Endothelial cell (in vitro differentiated cells): ENCODE measurements around the gene CHI3L1. TPM values are rescaled to one million over a fixed set of nuclear protein-coding genes. Genes with fewer than 3 reads are reported as not detected.

Experiments used
- DNase-seq: peaks from one replicate; pipeline ENCODE4 v3.0.0; 2021; ENCODE audit warnings: low spot score
- H3K27ac Mint-ChIP-seq: one replicate; pipeline ENCODE4 v1.8.0; 2021; ENCODE audit warnings: mixed read lengths, inconsistent platforms; ENCODE audit not compliant: unreplicated experiment
- H3K27me3 Mint-ChIP-seq: one replicate; pipeline ENCODE4 v1.8.0; 2021; ENCODE audit warnings: mild to moderate bottlenecking, moderate library complexity, mixed read lengths, inconsistent platforms; ENCODE audit not compliant: unreplicated experiment
- H3K36me3 Mint-ChIP-seq: one replicate; pipeline ENCODE4 v1.8.0; 2021; ENCODE audit warnings: mild to moderate bottlenecking, low read depth, mixed read lengths, inconsistent platforms; ENCODE audit not compliant: unreplicated experiment
- H3K4me1 Mint-ChIP-seq: one replicate; pipeline ENCODE4 v1.8.0; 2021; ENCODE audit warnings: mild to moderate bottlenecking, mixed read lengths, inconsistent platforms; ENCODE audit not compliant: unreplicated experiment
- H3K4me3 Mint-ChIP-seq: one replicate; pipeline ENCODE4 v1.8.0; 2021; ENCODE audit warnings: mild to moderate bottlenecking, mixed read lengths, inconsistent platforms; ENCODE audit not compliant: unreplicated experiment
- H3K9me3 Mint-ChIP-seq: one replicate; pipeline ENCODE4 v1.8.0; 2021; ENCODE audit warnings: mixed read lengths, inconsistent platforms; ENCODE audit not compliant: unreplicated experiment
- CTCF ChIP-seq: fragments of 200-600 bp; sonication (generic); IDR thresholded peaks from one replicate; pipeline ENCODE4 v1.5.0; 2021; ENCODE audit warnings: antibody characterized with exemption; ENCODE audit not compliant: unreplicated experiment
- total RNA-seq: library from RNA; stranded (reverse); fragmentation: NEBNext Ultra II Directional; extraction: Animal tissue kit (Norgen Biotek cat#: 25700); gene quantifications from one replicate; pipeline ENCODE4 v1.2.1, GENCODE V29; 2021; ENCODE audit not compliant: unreplicated experiment

Gene CHI3L1
- total RNA-seq, 1 donor from 2014 or later: 0.21 TPM

DNA sequence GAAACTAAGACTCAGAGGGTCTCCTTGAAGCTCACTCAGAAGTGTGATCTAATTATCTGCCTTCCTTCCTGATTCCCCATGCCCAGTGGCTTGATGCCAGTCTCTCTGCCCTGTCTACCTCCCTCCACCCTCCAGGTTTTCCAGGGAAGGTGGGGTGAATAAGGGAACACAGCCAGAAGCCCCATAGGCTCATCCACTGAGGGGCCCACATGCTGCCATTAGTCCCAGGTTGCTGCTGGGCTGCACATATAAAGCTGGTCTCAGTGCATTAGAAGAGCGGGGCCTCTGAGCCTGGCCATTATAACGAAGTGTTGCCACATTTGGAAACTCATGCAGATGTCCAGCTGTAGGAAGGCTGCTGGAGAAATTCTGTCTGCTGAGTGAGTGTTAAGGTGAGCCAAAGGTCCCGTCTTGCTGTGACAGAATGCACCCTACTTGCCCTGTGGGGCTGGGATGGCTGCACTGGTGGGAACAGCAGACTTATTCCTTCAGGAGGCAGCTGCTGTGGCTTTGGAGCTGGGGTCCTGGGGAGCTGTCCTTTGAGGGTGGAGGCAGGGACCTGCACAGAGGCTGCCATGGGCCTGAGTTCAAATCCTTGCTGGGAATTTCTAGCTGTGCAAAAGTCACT, 56.0 kb downstream of the CHI3L1 start:
- H3K27me3 Mint-ChIP-seq: peaks cover 11% of the 10 kb centered on the region
- DNase-seq: no peak

DNA sequence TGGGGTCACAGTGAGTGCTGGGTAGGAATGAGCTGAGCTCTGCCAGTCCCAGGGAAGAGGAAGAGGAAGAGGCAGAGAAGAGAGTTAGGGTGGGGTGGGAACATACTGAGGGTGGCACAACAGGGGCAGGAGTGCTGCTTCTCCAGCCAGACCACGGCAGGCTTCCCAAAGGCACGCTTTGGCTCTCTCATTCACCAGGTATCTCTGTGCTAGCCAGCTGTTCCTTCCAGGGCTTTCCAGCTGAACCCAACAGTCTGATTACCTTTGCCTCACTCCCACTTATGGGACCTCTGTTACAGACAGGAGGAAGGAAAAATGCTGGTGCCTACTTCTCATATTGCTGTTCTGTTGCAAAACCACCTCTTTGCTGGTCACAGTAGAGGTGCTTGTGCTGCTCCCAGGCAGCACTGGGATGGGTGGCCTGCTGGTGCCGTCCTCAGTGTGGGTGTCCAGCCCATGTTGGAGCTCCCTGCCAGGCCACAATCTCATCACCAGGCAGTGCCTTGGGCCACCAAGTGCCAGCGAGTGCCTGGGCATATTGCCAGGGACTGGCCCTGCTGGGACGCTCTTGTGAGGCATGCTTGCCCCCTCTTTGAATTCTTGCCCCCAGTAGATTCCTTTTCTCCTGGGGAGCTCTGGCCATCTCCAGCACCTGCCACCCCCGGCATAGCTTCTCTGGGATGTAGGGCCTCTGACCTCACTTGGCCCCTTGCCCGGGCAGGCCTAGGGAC, 56.8 kb downstream of the CHI3L1 start:
- no peak for TF ChIP-seq CTCF
- H3K4me1 Mint-ChIP-seq: peaks cover 41% of the 10 kb centered on the region
- no peak overlapping the region for H3K4me3 Mint-ChIP-seq
- no peak for DNase-seq
- no peaks in the 10 kb centered on the region for H3K9me3 Mint-ChIP-seq
- H3K27me3 Mint-ChIP-seq: peaks cover 16% of the 10 kb centered on the region
- H3K27ac Mint-ChIP-seq: no peak overlapping the region
- H3K36me3 Mint-ChIP-seq: no peaks in the 10 kb centered on the region

More for the DNA sequence above, 56.0 kb downstream of the CHI3L1 start:
- Mint-ChIP-seq H3K4me3 (no peak overlapping the region), H3K27ac (no peak overlapping the region), H3K9me3 (no peaks in the 10 kb centered on the region), H3K4me1 (peaks cover 34% of the 10 kb centered on the region), H3K36me3 (no peaks in the 10 kb centered on the region)
- no peak for TF ChIP-seq CTCF

Other genes with a start within 250 kb of the CHI3L1 start
- 52.9 TPM for gene ADIPOR1, start 228.4 kb downstream of the CHI3L1 start, total RNA-seq
- gene CYB5R1, start 219.4 kb downstream of the CHI3L1 start, total RNA-seq: 56.5 TPM
- gene TMEM183A, start 179.3 kb downstream of the CHI3L1 start, total RNA-seq: 65.5 TPM
- gene PPFIA4, start 160.2 kb downstream of the CHI3L1 start, total RNA-seq: 4.0 TPM
- 15.7 TPM for gene MYOG, start 100.7 kb downstream of the CHI3L1 start, total RNA-seq
- 16.3 TPM for gene ADORA1, start 59.0 kb downstream of the CHI3L1 start, total RNA-seq
- not detected for gene MYBPH, start 10.9 kb downstream of the CHI3L1 start, total RNA-seq
- gene CHIT1, start 43.0 kb upstream of the CHI3L1 start, total RNA-seq: not detected
- 80.0 TPM for gene BTG2, start 118.8 kb upstream of the CHI3L1 start, total RNA-seq
- gene FMOD, start 164.4 kb upstream of the CHI3L1 start, total RNA-seq: not detected